Thoracic aorta (tissue), 2 donors: Measurements from ENCODE around the gene DYNLT2. TPM values are rescaled to one million over a fixed set of nuclear protein-coding genes. Genes with fewer than 3 reads are reported as not detected.

Source experiments
- ATAC-seq: fragments of 150-250 bp; one replicate; pipeline ENCODE4 v1.8.0; 2017; ENCODE audit warnings: low read depth; ENCODE audit not compliant: insufficient number of reproducible peaks, low FRiP score
- DNase-seq: peaks from one replicate; pipeline ENCODE4 v3.0.0-alpha.2; 2020; ENCODE audit warnings: low spot score
- H3K27ac ChIP-seq, 2 donors: fragments of 200-600 bp; sonication (generic); 1 replicate in 1 of 2; 2 replicates in 1 of 2; pipeline ENCODE4 v1.5.1; 2016; ENCODE audit warnings: mild to moderate bottlenecking in 2 of 2, moderate library complexity in 2 of 2
- H3K27me3 ChIP-seq: fragments of 200-600 bp; sonication (generic); replicated peaks from 2 replicates; pipeline ENCODE4 v1.6.0; 2016; ENCODE audit warnings: mild to moderate bottlenecking; ENCODE audit not compliant: insufficient read depth
- H3K36me3 ChIP-seq: fragments of 200-600 bp; sonication (generic); one replicate; pipeline ENCODE4 v1.5.1; 2016
- H3K4me1 ChIP-seq, 2 donors: fragments of 200-600 bp; sonication (generic); 1 replicate in 1 of 2; 2 replicates in 1 of 2; pipeline versions ENCODE4 v1.5.1 to v1.6.0; 2016; ENCODE audit warnings: low read depth in 2 of 2, mild to moderate bottlenecking in 1 of 2; ENCODE audit not compliant: control insufficient read depth in 1 of 2
- H3K4me3 ChIP-seq: fragments of 200-600 bp; sonication (generic); 2 replicates; pipeline ENCODE4 v1.5.1; 2016; ENCODE audit warnings: mild to moderate bottlenecking
- H3K9me3 ChIP-seq: fragments of 200-600 bp; sonication (generic); 2 replicates; pipeline ENCODE4 v1.5.1; 2016
- CTCF ChIP-seq: fragments of 200-600 bp; sonication (generic); IDR thresholded peaks from one replicate; pipeline ENCODE4 v1.5.1; 2019; ENCODE audit warnings: antibody characterized with exemption
- total RNA-seq, 2 donors: library from RNA; depleted of rRNA; stranded (reverse); fragments of >200 nt; gene quantifications; one replicate each; pipeline versions ENCODE4 v1.1.0 to v1.2.3, GENCODE V29; 2016

The DYNLT2 gene
- total RNA-seq, 2 donors from 2014 or later, result 0.95 to 3.0 TPM

GRCh38 chr6:169787797-169788196 is 36.4 kb upstream of the DYNLT2 start:
- Histone ChIP-seq H3K27me3 (no peaks in the 10 kb centered on the region), H3K4me3 (no peak overlapping the region), H3K4me1 (peaks cover 0 to 11% of the 10 kb centered on the region in 2 donors), H3K27ac (no peak overlapping the region), H3K36me3 (no peaks in the 10 kb centered on the region), H3K9me3 (no peaks in the 10 kb centered on the region)
- DNase-seq (no peak), ATAC-seq (no peak)
- TF ChIP-seq CTCF, result no peak

- no peak overlapping the region for H3K27ac ChIP-seq
- H3K36me3 ChIP-seq, result no peaks in the 10 kb centered on the region
- peaks cover 0 to 11% of the 10 kb centered on the region in 2 donors for H3K4me1 ChIP-seq
- no peaks in the 10 kb centered on the region for H3K9me3 ChIP-seq
- DNase-seq, result no peak
- no peaks in the 10 kb centered on the region for H3K27me3 ChIP-seq
- H3K4me3 ChIP-seq, result no peak overlapping the region
- TF ChIP-seq CTCF, result no peak
- no peak for ATAC-seq
Measured at GRCh38 chr6:169786349-169786748, 35.0 kb upstream of the DYNLT2 start.

- Histone ChIP-seq H3K4me1 (peaks cover 0 to 6% of the 10 kb centered on the region in 2 donors), H3K36me3 (peaks cover 4% of the 10 kb centered on the region), H3K27ac (no peak overlapping the region), H3K27me3 (no peaks in the 10 kb centered on the region), H3K9me3 (no peaks in the 10 kb centered on the region), H3K4me3 (no peak overlapping the region)
- ATAC-seq (no peak), DNase-seq (no peak)
- no peak for TF ChIP-seq CTCF
Measured at GRCh38 chr6:169785566-169785965, 34.2 kb upstream of the DYNLT2 start.

- H3K4me1 ChIP-seq, result peaks cover 0 to 5% of the 10 kb centered on the region in 2 donors
- H3K27ac ChIP-seq, result no peak overlapping the region
- DNase-seq (no peak), ATAC-seq (no peak)
- no peak for TF ChIP-seq CTCF
- H3K4me3 ChIP-seq, result no peak overlapping the region
- peaks cover 7% of the 10 kb centered on the region for H3K36me3 ChIP-seq
- no peaks in the 10 kb centered on the region for H3K27me3 ChIP-seq
- H3K9me3 ChIP-seq, result no peaks in the 10 kb centered on the region
Measured at GRCh38 chr6:169784821-169785340, 33.5 kb upstream of the DYNLT2 start.

- H3K27me3 ChIP-seq, result no peaks in the 10 kb centered on the region
- no peak for TF ChIP-seq CTCF
- no peak overlapping the region for H3K4me3 ChIP-seq
- no peaks in the 10 kb centered on the region for H3K9me3 ChIP-seq
- H3K4me1 ChIP-seq, result no peaks in the 10 kb centered on the region
- peaks cover 14% of the 10 kb centered on the region for H3K36me3 ChIP-seq
- no peak overlapping the region for H3K27ac ChIP-seq
- no peak for ATAC-seq
- DNase-seq, result no peak
Measured at GRCh38 chr6:169783971-169784820, 32.8 kb upstream of the DYNLT2 start.
